T-cell (primary cell): ENCODE results near the gene ATOH7. TPM values are rescaled to one million over a fixed set of nuclear protein-coding genes. Genes with fewer than 3 reads are reported as not detected.

Experiments used
- ATAC-seq, 4 experiments: fragments of 200-7000 bp in 3 of 4; fragments of 150-1000 bp in 1 of 4; cut with Tn5 transposase; replicated peaks in 1 of 4; 1 replicate in 3 of 4; 2 replicates in 1 of 4; pipeline ENCODE4 v1.10.0; 2021; ENCODE audit warnings: moderate library complexity in 3 of 4, mild to moderate bottlenecking in 2 of 4, moderate number of reproducible peaks in 1 of 4
- CTCF ChIA-PET, 2 donors: fragments of 300-600 bp; sonication (Branson Sonifier 250); formaldehyde crosslinking; loops; one replicate each; lab custom pipeline; 2022; ENCODE audit warnings: antibody characterized with exemption in 2 of 2; lab: Charles Lee
- POLR2A ChIA-PET, 2 donors: fragments of 300-600 bp; sonication (Branson Sonifier 250); formaldehyde crosslinking; loops; one replicate each; lab custom pipeline; 2022; ENCODE audit warnings: antibody characterized with exemption in 2 of 2; lab: Charles Lee
- DNase-seq, 35 experiments: peaks; one replicate each; pipeline versions ENCODE4 v3.0.0 to v3.0.0-alpha.2; 2013 to 2023
- H3K27ac ChIP-seq: one replicate; pipeline ENCODE4 v1.5.1; 2013; ENCODE audit warnings: low read length
- H3K27me3 ChIP-seq, 2 experiments: replicated peaks in 1 of 2; 1 replicate in 1 of 2; 2 replicates in 1 of 2; pipeline versions ENCODE4 v1.6.1 to v1.7.0; 2013; ENCODE audit warnings: low read length in 1 of 2, mixed read lengths in 1 of 2; ENCODE audit not compliant: control insufficient read depth in 2 of 2, insufficient read depth in 2 of 2; ENCODE audit errors: extremely low read depth in 1 of 2
- H3K36me3 ChIP-seq, 2 donors: 1 replicate in 1 of 2; 2 replicates in 1 of 2; pipeline versions ENCODE4 v1.6.1 to v1.7.0; 2013; ENCODE audit warnings: low read length in 1 of 2; ENCODE audit not compliant: control insufficient read depth in 2 of 2, insufficient read depth in 1 of 2; ENCODE audit errors: extremely low read depth in 1 of 2
- H3K4me1 ChIP-seq, 2 experiments: 1 replicate in 1 of 2; 2 replicates in 1 of 2; pipeline versions ENCODE4 v1.6.1 to v1.7.0; 2013; ENCODE audit warnings: low read length in 2 of 2, mixed read lengths in 1 of 2; ENCODE audit not compliant: insufficient read depth in 2 of 2, control insufficient read depth in 1 of 2; ENCODE audit errors: extremely low read depth in 1 of 2
- H3K4me3 ChIP-seq, 2 donors: 1 replicate in 1 of 2; 2 replicates in 1 of 2; pipeline versions ENCODE4 v1.5.1 to v1.7.0; 2013; ENCODE audit warnings: mild to moderate bottlenecking in 2 of 2, low read length in 1 of 2, moderate library complexity in 1 of 2; ENCODE audit not compliant: control insufficient read depth in 1 of 2; ENCODE audit errors: extremely low read depth in 1 of 2
- H3K9me3 ChIP-seq: 2 replicates; pipeline ENCODE4 v1.7.0; 2013
- H3K27ac Mint-ChIP-seq, 2 donors: one replicate each; pipeline ENCODE4 v1.8.0; 2020 to 2021; ENCODE audit warnings: mild to moderate bottlenecking in 2 of 2, mixed read lengths in 2 of 2
- H3K27me3 Mint-ChIP-seq, 2 donors: one replicate each; pipeline ENCODE4 v1.8.0; 2021 to 2022; ENCODE audit warnings: mixed read lengths in 2 of 2
- H3K36me3 Mint-ChIP-seq: one replicate; pipeline ENCODE4 v1.8.0; 2021; ENCODE audit warnings: mixed read lengths
- H3K4me1 Mint-ChIP-seq, 3 donors: one replicate each; pipeline ENCODE4 v1.8.0; 2020 to 2022; ENCODE audit warnings: mixed read lengths in 3 of 3, mild to moderate bottlenecking in 1 of 3
- H3K4me3 Mint-ChIP-seq, 3 donors: one replicate each; pipeline ENCODE4 v1.8.0; 2020 to 2022; ENCODE audit warnings: mild to moderate bottlenecking in 3 of 3, mixed read lengths in 3 of 3, moderate library complexity in 3 of 3
- H3K9me3 Mint-ChIP-seq, 3 donors: one replicate each; pipeline ENCODE4 v1.8.0; 2020 to 2022; ENCODE audit warnings: mixed read lengths in 3 of 3
- WGBS: methylation state at CpG from one replicate; pipeline ENCODE4 v1.1.5; 2013; ENCODE audit warnings: missing lambda C conversion rate; ENCODE audit not compliant: insufficient coverage; 5-methylcytosine and 5-hydroxymethylcytosine counted together
- total RNA-seq, 35 experiments: library from RNA in 6 of 35; stranded (reverse) in 6 of 35; fragments of 120-200 nt in 1 of 35; gene quantifications; one replicate each; pipeline versions ENCODE4 v1.2.1 to v1.2.4 and lab custom pipeline; 2013 to 2026

ATOH7 gene
- total RNA-seq, 5 donors from 2014 or later (not counting 1 experiment from before 2014, with no cell fraction given) = not detected

GRCh38 chr10:68239596-68240150 is 7.8 kb upstream of the ATOH7 start:
- Histone ChIP-seq H3K27ac (no peak overlapping the region), H3K4me1 (no peaks in the 10 kb centered on the region), H3K9me3 (no peaks in the 10 kb centered on the region), H3K4me3 (no peak overlapping the region), H3K27me3 (peaks cover 0 to 2% of the 10 kb centered on the region in 2 experiments), H3K36me3 (no peaks in the 10 kb centered on the region)
- DNase-seq = no peak
- CTCF ChIA-PET = no interaction called here
- Mint-ChIP-seq H3K27ac (no peak overlapping the region), H3K4me3 (no peak overlapping the region), H3K4me1 (no peaks in the 10 kb centered on the region), H3K9me3 (no peaks in the 10 kb centered on the region), H3K36me3 (no peaks in the 10 kb centered on the region), H3K27me3 (peaks cover 6 to 9% of the 10 kb centered on the region in 2 donors)
- POLR2A ChIA-PET = no interaction called here
- ATAC-seq = no peak
- WGBS = 87% methylated on average over 3 of the region's 5 CpGs

- ChIA-PET POLR2A (no interaction called here), CTCF (interaction anchor here in 1 of 2 donors (0.5 kb wide), 1 partner anchor 29 kb away, joined by 3 read pairs; no protein-coding TSS in a partner anchor)
- Mint-ChIP-seq H3K9me3 (no peaks in the 10 kb centered on the region), H3K27me3 (peaks cover 7 to 9% of the 10 kb centered on the region in 2 donors), H3K4me1 (no peaks in the 10 kb centered on the region), H3K27ac (no peak overlapping the region), H3K36me3 (no peaks in the 10 kb centered on the region), H3K4me3 (no peak overlapping the region)
- no peaks in the 10 kb centered on the region for H3K36me3 ChIP-seq
- no peak overlapping the region for H3K4me3 ChIP-seq
- H3K27ac ChIP-seq = no peak overlapping the region
- 95% methylated on average over 4 of the region's 5 CpGs for WGBS
- H3K4me1 ChIP-seq = no peaks in the 10 kb centered on the region
- ATAC-seq (no peak), DNase-seq (no peak)
- H3K9me3 ChIP-seq = no peaks in the 10 kb centered on the region
- peaks cover 0 to 5% of the 10 kb centered on the region in 2 experiments for H3K27me3 ChIP-seq
Measured at GRCh38 chr10:68239069-68239468, 7.2 kb upstream of the ATOH7 start.

- H3K36me3 ChIP-seq = no peaks in the 10 kb centered on the region
- POLR2A ChIA-PET = no interaction called here
- no peak overlapping the region for H3K4me3 Mint-ChIP-seq
- H3K27ac ChIP-seq = no peak overlapping the region
- peaks cover 14 to 16% of the 10 kb centered on the region in 2 donors for H3K27me3 Mint-ChIP-seq
- H3K9me3 Mint-ChIP-seq = no peaks in the 10 kb centered on the region
- no peak overlapping the region for H3K4me3 ChIP-seq
- H3K4me1 ChIP-seq = no peaks in the 10 kb centered on the region
- 84% methylated on average over 4 of the region's 6 CpGs for WGBS
- CTCF ChIA-PET = interaction anchor here in 1 of 2 donors (0.5 kb wide), 1 partner anchor 29 kb away, joined by 3 read pairs; no protein-coding TSS in a partner anchor
- H3K27me3 ChIP-seq = peaks cover 0 to 5% of the 10 kb centered on the region in 2 experiments
- no peak for DNase-seq
- no peak overlapping the region for H3K27ac Mint-ChIP-seq
- no peaks in the 10 kb centered on the region for H3K4me1 Mint-ChIP-seq
- no peaks in the 10 kb centered on the region for H3K9me3 ChIP-seq
- no peak for ATAC-seq
- no peaks in the 10 kb centered on the region for H3K36me3 Mint-ChIP-seq
Measured at GRCh38 chr10:68238371-68238770, 6.5 kb upstream of the ATOH7 start.

GRCh38 chr10:68237173-68237572 is 5.3 kb upstream of the ATOH7 start:
- Mint-ChIP-seq H3K27ac (no peak overlapping the region), H3K27me3 (peaks cover 22 to 24% of the 10 kb centered on the region in 2 donors), H3K36me3 (no peaks in the 10 kb centered on the region), H3K4me3 (no peak overlapping the region), H3K4me1 (no peaks in the 10 kb centered on the region), H3K9me3 (no peaks in the 10 kb centered on the region)
- ATAC-seq (no peak), DNase-seq (no peak)
- Histone ChIP-seq H3K9me3 (no peaks in the 10 kb centered on the region), H3K27ac (no peak overlapping the region), H3K4me1 (no peaks in the 10 kb centered on the region), H3K27me3 (peaks cover 0 to 6% of the 10 kb centered on the region in 2 experiments), H3K4me3 (no peak overlapping the region), H3K36me3 (no peaks in the 10 kb centered on the region)
- POLR2A ChIA-PET = no interaction called here
- no CpG with 5 or more reads among the region's 3 CpGs for WGBS
- CTCF ChIA-PET = no interaction called here

- no peaks in the 10 kb centered on the region for H3K9me3 ChIP-seq
- peaks cover 0 to 9% of the 10 kb centered on the region in 2 experiments for H3K4me1 ChIP-seq
- Mint-ChIP-seq H3K4me1 (peaks cover 4 to 7% (median 7%) of the 10 kb centered on the region in 3 donors), H3K27ac (no peak overlapping the region), H3K27me3 (peaks cover 25 to 36% of the 10 kb centered on the region in 2 donors), H3K4me3 (no peak overlapping the region), H3K9me3 (no peaks in the 10 kb centered on the region), H3K36me3 (no peaks in the 10 kb centered on the region)
- CTCF ChIA-PET = interaction anchor here (0.6 to 0.7 kb wide), 2 partner anchors 18 to 256 kb away, joined by 3 to 4 read pairs; no protein-coding TSS in a partner anchor
- H3K36me3 ChIP-seq = no peaks in the 10 kb centered on the region
- peaks cover 0 to 18% of the 10 kb centered on the region in 2 experiments for H3K27me3 ChIP-seq
- no peak for ATAC-seq
- no peak overlapping the region for H3K4me3 ChIP-seq
- DNase-seq = no peak
- POLR2A ChIA-PET = no interaction called here
- no peak overlapping the region for H3K27ac ChIP-seq
Measured at GRCh38 chr10:68235581-68235980, 3.7 kb upstream of the ATOH7 start.

GRCh38 chr10:68235111-68235510 is 3.2 kb upstream of the ATOH7 start:
- ChIA-PET POLR2A (no interaction called here), CTCF (interaction anchor here in 1 of 2 donors (0.6 kb wide), 1 partner anchor 255 kb away, joined by 4 read pairs; no protein-coding TSS in a partner anchor)
- no peaks in the 10 kb centered on the region for H3K36me3 ChIP-seq
- 88% methylated on average over 1 of the region's 2 CpGs for WGBS
- Mint-ChIP-seq H3K4me3 (no peak overlapping the region), H3K36me3 (no peaks in the 10 kb centered on the region), H3K9me3 (no peaks in the 10 kb centered on the region), H3K4me1 (peaks cover 5 to 8% (median 8%) of the 10 kb centered on the region in 3 donors), H3K27me3 (peaks cover 26 to 39% of the 10 kb centered on the region in 2 donors), H3K27ac (no peak overlapping the region)
- H3K27me3 ChIP-seq = peaks cover 0 to 16% of the 10 kb centered on the region in 2 experiments
- DNase-seq (no peak), ATAC-seq (no peak)
- no peak overlapping the region for H3K27ac ChIP-seq
- peaks cover 0 to 9% of the 10 kb centered on the region in 2 experiments for H3K4me1 ChIP-seq
- no peak overlapping the region for H3K4me3 ChIP-seq
- no peaks in the 10 kb centered on the region for H3K9me3 ChIP-seq
